GM10266 (cell line): ENCODE data around the gene TREH.

ENCODE experiments used
- DNase-seq: peaks from one replicate; pipeline ENCODE4 v3.0.0; 2012; ENCODE audit errors: extremely low spot score
- TF ChIP-seq, protein P1 (sequence below): IDR thresholded peaks from 2 replicates; pipeline ENCODE4 v1.5.1; 2012; ENCODE audit warnings: mild to moderate bottlenecking, low read depth; ENCODE audit not compliant: control insufficient read depth, insufficient read depth; ENCODE audit errors: missing control alignments

Gene TREH

DNA sequence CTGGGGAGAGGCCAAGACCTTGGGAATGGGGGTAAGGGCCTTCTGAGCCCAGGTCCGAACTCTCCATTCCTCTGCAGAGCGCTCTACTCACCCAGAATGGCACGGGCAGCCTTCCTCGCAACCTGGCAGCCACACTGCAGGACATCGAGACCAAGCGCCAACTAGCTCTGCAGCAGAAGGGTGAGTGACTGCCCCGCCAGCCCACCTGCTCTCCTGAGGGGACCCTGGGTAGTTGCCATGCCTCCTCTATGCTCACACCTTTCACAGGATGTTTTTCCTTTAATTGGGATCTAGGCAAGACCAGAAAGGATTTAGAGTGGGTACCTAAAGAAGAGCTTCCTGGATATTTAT is 35.5 kb downstream of the TREH start:
- TF ChIP-seq, protein P1, sequence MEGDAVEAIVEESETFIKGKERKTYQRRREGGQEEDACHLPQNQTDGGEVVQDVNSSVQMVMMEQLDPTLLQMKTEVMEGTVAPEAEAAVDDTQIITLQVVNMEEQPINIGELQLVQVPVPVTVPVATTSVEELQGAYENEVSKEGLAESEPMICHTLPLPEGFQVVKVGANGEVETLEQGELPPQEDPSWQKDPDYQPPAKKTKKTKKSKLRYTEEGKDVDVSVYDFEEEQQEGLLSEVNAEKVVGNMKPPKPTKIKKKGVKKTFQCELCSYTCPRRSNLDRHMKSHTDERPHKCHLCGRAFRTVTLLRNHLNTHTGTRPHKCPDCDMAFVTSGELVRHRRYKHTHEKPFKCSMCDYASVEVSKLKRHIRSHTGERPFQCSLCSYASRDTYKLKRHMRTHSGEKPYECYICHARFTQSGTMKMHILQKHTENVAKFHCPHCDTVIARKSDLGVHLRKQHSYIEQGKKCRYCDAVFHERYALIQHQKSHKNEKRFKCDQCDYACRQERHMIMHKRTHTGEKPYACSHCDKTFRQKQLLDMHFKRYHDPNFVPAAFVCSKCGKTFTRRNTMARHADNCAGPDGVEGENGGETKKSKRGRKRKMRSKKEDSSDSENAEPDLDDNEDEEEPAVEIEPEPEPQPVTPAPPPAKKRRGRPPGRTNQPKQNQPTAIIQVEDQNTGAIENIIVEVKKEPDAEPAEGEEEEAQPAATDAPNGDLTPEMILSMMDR: no peak
- no peak for DNase-seq

DNA sequence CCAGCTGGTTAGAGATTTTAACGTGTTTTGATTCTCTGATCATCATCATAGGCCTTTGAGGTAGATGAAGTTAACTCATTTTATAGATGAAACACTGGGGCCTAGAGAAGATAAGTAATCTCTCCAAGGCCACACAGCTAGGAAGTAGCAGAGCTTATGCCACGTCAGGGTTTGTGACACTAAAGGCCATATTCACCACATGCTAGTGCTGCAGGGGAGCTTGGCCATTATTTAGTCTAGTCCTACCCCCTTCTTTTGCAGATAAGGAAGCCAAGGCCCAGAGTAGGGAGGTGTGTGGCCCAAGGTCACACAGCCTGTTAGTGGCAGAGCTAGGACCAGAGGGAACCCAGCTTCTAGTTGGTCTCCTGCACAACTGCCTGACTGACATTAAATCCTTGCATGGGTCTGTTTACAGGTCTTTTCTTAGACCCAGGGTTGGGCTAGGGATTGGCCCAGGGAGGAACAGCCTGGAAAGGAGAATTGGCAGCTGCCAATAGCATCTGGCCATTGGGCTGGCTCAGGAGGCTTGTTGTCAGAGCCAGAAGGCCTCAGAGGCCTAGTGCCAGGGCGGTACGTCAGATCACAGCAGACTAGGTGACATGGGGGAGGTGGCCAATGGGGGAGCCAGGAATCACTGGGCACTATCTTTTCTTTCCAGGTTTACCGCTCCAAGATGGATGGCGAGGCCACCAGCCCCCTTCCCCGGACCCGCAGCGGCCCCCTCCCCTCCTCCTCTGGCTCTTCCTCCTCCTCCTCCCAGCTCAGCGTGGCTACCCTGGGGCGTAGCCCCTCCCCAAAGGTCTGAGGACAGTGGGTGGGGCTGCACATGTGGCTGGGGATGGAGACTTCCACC is 36.1 kb downstream of the TREH start:
- no peak for DNase-seq
- TF ChIP-seq, protein P1: no peak

GRCh38 chr11:118641397-118642019 is 37.9 kb downstream of the TREH start:
- TF ChIP-seq, protein P1: no peak
- no peak for DNase-seq

- DNase-seq: no peak
- TF ChIP-seq, protein P1: no peak
Measured at GRCh38 chr11:118640332-118641154, 38.9 kb downstream of the TREH start.

DNA sequence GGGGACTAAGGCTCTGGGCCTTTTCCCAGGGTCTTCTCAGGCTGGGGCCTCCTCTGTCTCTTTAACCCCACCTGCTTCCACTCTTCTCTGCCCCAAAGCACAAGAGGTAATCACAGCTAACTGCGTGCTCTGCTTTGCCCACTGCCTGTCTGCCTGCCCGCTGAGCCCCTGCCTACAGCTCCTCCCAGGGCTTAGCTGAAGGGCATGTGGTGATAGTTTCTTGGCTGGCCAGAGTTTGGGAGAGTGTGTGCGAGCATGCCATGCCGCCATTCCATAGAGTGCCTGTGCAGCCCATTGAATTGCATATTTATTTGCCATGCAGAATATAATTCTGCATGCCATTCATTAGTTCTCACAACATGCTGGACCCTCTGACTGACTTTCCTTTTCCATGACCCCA is 39.6 kb downstream of the TREH start:
- DNase-seq: no peak
- TF ChIP-seq, protein P1: no peak

DNA sequence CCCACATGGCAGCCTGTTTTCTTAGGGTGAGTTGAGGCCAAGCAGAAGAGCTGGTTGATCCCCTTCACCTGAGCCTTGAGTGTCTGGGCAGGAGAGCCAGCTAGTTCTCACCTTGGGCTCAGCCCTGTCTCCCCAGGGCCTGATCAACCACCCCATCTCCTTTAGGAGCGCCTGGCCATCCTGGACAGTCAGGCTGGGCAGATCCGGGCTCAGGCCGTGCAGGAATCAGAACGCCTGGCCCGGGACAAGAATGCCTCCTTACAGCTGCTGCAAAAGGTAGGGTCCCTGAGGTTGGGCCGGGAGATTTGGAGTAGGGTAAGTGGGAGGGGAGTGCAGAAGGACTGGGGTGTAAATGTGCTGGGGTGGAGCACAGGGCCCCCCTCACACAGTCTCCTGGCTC is 40.7 kb downstream of the TREH start:
- DNase-seq: no peak
- TF ChIP-seq, protein P1: no peak
